ENCODE measurements around the gene GPR84.

GPR84 gene

DNA sequence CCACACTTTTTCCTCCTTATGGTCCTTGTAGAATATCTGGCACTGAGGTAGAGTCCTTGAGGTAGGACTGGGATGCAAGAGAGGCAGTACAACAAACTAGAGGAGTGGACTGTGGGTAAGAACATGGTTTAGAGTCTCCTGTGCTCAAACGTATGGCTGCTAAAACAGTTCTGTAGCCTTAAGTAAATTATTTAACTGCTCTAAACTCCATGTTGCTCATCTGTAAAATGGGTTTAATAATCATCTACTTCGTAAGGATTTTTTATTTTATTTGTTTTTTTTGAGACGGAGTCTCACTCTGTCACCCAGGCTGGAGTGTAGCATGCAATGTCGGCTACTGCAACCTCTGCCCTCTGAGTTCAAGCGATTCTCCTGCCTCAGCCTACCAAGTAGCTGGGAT is 42.9 kb downstream of the GPR84 start:
- DNase-seq = no peak
